ENCODE results near the gene CNTNAP2.

CNTNAP2 gene

DNA sequence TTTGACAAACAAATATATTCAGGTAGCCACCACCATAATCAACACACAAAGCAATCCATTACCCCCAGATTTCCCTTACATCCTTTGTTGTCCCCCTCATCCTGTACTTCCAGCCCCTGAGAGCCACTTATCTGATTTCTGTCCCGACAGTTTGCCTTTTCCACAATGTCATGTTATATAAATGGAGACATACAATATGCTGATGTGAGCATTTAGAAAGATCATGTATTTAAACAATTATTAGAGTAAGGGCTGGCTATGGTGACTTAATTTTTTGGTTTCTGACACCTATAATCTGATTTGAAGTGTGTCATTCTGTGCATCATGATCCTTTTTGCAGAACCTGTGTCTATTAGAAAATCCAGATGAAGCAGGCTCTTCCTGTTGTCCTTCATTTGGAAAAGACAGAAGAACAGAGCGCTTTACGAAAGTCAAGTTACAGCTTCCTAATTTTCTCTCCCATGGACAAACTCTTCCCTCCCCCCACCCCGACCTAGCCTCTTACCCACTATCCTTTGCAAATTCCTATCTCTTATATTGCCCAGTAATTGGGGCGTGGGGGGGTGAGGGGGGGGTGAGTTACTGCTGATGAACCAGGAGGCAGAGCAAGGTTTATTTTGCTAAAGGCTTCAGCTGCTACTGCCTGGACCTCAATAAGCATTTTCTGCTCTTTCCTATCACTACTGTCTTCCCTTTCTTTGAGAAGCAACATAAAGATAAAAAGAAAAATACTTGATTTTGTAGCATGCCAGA, 2221.6 kb downstream of the CNTNAP2 start:
- TF ChIP-seq, protein P1, sequence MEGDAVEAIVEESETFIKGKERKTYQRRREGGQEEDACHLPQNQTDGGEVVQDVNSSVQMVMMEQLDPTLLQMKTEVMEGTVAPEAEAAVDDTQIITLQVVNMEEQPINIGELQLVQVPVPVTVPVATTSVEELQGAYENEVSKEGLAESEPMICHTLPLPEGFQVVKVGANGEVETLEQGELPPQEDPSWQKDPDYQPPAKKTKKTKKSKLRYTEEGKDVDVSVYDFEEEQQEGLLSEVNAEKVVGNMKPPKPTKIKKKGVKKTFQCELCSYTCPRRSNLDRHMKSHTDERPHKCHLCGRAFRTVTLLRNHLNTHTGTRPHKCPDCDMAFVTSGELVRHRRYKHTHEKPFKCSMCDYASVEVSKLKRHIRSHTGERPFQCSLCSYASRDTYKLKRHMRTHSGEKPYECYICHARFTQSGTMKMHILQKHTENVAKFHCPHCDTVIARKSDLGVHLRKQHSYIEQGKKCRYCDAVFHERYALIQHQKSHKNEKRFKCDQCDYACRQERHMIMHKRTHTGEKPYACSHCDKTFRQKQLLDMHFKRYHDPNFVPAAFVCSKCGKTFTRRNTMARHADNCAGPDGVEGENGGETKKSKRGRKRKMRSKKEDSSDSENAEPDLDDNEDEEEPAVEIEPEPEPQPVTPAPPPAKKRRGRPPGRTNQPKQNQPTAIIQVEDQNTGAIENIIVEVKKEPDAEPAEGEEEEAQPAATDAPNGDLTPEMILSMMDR (IDR thresholded peaks at IDR 0.05; ENCODE audit: low read depth, low read length, missing control alignments): no peak
- DNase-seq (ENCODE audit: extremely low read depth, low read depth): no peak
- H3K4me3 ChIP-seq (replicated peaks; ENCODE audit: low read depth, low read length): no peak overlapping the region

DNA sequence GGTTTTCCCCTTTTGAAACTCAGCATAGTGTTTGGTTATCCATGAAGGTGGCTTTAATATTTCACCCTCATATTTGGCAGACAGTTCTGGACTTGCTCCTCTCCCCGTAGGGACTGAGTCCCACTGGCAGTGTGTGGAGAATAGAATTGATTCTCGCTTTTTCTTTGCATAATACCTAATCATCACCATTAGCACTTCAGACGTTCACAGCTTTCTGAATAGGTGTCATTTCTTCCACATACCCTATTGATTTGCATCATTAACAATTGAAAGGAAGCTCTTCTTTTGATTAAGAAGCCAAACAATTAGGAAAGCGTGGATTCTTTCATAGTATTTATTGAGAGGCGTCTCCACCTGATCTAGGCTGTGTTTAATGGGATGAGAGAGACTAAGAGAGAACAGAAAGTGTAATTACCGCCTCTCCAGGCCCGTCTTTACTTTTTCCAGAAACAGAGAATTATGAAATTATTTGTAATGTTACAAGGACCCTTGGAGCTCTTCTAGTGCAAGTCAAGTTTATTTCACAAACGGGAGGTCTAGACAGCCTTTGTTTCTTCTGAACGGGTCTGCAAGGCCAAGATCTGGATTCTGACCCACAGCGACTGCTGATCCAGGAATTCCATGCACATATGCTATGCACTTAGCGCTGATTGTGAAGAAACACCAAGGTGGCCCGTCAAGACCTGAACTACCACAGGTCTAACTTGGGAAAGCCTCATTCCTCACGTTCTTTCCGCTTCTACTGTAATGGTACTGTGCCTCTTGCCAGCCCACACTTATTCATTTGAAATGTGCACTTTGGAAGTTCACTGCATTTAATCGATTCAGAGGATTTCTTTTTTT, 2224.1 kb downstream of the CNTNAP2 start:
- no peak for DNase-seq (ENCODE audit: extremely low read depth, low read depth)
- TF ChIP-seq, protein P1 (IDR thresholded peaks at IDR 0.05; ENCODE audit: low read depth, low read length, missing control alignments): no peak
- no peak overlapping the region for H3K4me3 ChIP-seq (replicated peaks; ENCODE audit: low read depth, low read length)

DNA sequence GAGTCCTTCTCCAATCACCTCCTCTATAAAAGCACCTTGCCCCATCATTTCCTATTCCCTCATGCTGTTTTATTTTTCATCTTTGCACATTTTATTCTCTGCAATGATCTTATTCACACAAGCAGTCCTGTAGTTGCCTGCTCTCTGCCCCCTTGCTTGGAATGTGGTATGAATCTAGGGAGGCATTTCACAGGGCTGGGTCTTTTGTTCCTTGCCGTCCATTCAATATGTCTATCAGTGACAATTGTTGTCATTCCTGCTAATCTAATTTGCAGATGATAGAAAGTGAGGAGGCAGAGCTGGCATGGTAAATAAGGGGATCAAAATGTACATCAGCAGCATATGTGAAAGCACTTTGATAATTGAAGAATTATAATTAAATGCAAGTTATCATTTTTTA, 2227.8 kb downstream of the CNTNAP2 start:
- TF ChIP-seq, protein P1 (IDR thresholded peaks at IDR 0.05; ENCODE audit: low read depth, low read length, missing control alignments): no peak
- no peak for DNase-seq (ENCODE audit: extremely low read depth, low read depth)
- H3K4me3 ChIP-seq (replicated peaks; ENCODE audit: low read depth, low read length): no peak overlapping the region

DNA sequence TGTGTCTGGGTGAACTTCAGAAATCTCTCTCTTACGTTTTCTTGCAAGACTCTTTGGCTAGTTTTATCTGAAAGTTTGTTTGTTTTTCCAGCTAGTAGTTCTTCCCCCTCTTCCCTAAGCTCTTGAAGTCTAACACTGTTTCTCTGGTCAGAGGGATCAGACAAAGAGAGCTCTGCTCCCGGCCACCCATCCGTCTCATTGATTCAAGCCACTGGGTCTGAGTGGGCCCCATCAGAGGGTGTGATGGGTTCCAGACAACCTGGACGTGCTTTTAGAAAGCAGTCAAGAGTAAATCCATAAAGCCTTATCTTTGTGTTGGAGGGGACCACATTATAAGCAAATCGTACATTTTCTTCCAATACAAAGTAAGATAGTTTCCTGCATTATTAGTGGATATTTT, 2231.4 kb downstream of the CNTNAP2 start:
- no peak for DNase-seq (ENCODE audit: extremely low read depth, low read depth)
- no peak overlapping the region for H3K4me3 ChIP-seq (replicated peaks; ENCODE audit: low read depth, low read length)
- TF ChIP-seq, protein P1 (IDR thresholded peaks at IDR 0.05; ENCODE audit: low read depth, low read length, missing control alignments): no peak

DNA sequence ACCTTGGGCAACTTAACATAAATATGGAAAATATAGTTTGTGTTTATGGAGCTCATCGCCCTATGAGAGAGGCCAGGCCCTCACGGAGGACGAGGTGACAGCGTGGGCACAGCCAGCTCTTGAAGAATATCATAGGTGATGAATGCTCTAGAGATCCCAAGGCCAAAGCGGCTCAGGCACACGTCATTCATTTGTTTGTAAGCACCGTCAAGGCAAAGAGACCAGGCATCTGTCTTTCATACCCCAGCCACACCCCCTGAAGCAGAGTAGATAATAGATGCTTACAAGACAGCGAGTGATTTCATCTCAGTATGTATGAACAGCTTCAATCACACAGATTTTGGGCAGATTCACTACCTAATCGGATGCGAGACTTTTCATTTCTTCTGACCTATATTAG, 2231.9 kb downstream of the CNTNAP2 start:
- no peak for DNase-seq (ENCODE audit: extremely low read depth, low read depth)
- no peak overlapping the region for H3K4me3 ChIP-seq (replicated peaks; ENCODE audit: low read depth, low read length)
- TF ChIP-seq, protein P1 (IDR thresholded peaks at IDR 0.05; ENCODE audit: low read depth, low read length, missing control alignments): no peak

DNA sequence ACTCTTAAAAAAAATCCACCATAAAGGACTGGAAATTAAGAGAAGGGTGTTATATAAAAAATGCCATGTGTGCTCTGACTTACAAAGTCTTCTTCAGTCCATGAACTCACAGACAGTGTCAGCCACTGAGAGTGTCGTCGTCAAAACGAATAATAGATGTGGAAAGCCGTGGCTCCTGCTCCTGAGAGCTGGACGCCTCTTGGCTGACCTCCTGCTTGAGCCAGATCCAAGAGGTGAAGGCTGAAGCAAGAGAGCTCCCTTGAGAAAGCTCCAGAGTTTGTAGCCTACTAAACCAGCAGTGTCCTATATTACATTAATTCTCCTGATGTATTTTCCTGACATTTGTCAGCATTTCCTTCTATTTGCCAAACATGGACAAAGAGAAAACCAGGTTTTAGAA, 2239.7 kb downstream of the CNTNAP2 start:
- no peak overlapping the region for H3K4me3 ChIP-seq (replicated peaks; ENCODE audit: low read depth, low read length)
- TF ChIP-seq, protein P1 (IDR thresholded peaks at IDR 0.05; ENCODE audit: low read depth, low read length, missing control alignments): no peak
- DNase-seq (ENCODE audit: extremely low read depth, low read depth): no peak
